Keratinocyte (primary cell): ENCODE data around the gene MYO15B. TPM values are rescaled to one million over a fixed set of nuclear protein-coding genes. Genes with fewer than 3 reads are reported as not detected.

ENCODE experiments used
- DNase-seq: peaks from one replicate; pipeline ENCODE4 v3.0.0-alpha.2; 2011; ENCODE audit warnings: low read depth, missing footprints, low spot score
- FAIRE-seq: peaks from 2 replicates; lab custom pipeline; 2011; peaks lifted over from hg19 to GRCh38; lab: Jason Lieb, UNC
- H2AFZ ChIP-seq: 2 replicates; pipeline ENCODE4 v1.6.0; 2012; ENCODE audit warnings: low read length, control low read depth, inconsistent platforms; ENCODE audit not compliant: control insufficient read depth
- H3K27ac ChIP-seq: 2 replicates; pipeline ENCODE4 v1.5.1; 2011; ENCODE audit warnings: low read length; ENCODE audit not compliant: control insufficient read depth, insufficient read depth
- H3K27me3 ChIP-seq: 3 replicates; pipeline ENCODE4 v1.6.0; 2011; ENCODE audit warnings: low read length; ENCODE audit not compliant: control insufficient read depth, insufficient read depth; ENCODE audit errors: extremely low read depth
- H3K36me3 ChIP-seq, 2 experiments: 2 replicates in 1 of 2; 3 replicates in 1 of 2; pipeline ENCODE4 v1.5.1; 2011; ENCODE audit warnings: low read length in 2 of 2, mild to moderate bottlenecking in 1 of 2; ENCODE audit not compliant: control insufficient read depth in 2 of 2, insufficient read depth in 2 of 2; ENCODE audit errors: extremely low read depth in 1 of 2
- H3K4me1 ChIP-seq: 3 replicates; pipeline ENCODE4 v1.5.1; 2011; ENCODE audit warnings: low read length; ENCODE audit not compliant: control insufficient read depth, insufficient read depth; ENCODE audit errors: extremely low read depth
- H3K4me2 ChIP-seq: 3 replicates; pipeline ENCODE4 v1.6.0; 2011; ENCODE audit warnings: low read depth, low read length; ENCODE audit not compliant: control insufficient read depth, insufficient read depth; ENCODE audit errors: extremely low read depth
- H3K4me3 ChIP-seq, 3 experiments: fragments of 200-600 bp in 1 of 3; sonication (generic) in 1 of 3; 2 replicates in 2 of 3; 3 replicates in 1 of 3; pipeline ENCODE4 v1.5.1; 2011 to 2016; ENCODE audit warnings: low read length in 3 of 3, mild to moderate bottlenecking in 3 of 3, control low read depth in 2 of 3, inconsistent platforms in 1 of 3, low read depth in 1 of 3, mixed read lengths in 1 of 3, mixed run types in 1 of 3, moderate library complexity in 1 of 3; ENCODE audit not compliant: control insufficient read depth in 2 of 3, insufficient read depth in 2 of 3; ENCODE audit errors: extremely low read depth in 1 of 3
- H3K79me2 ChIP-seq: 2 replicates; pipeline ENCODE4 v1.6.0; 2012; ENCODE audit warnings: low read length; ENCODE audit not compliant: control insufficient read depth, insufficient read depth
- H3K9ac ChIP-seq: 3 replicates; pipeline ENCODE4 v1.6.0; 2011; ENCODE audit warnings: low read length; ENCODE audit not compliant: control insufficient read depth, insufficient read depth; ENCODE audit errors: extremely low read depth
- H3K9me1 ChIP-seq: 3 replicates; pipeline ENCODE4 v1.6.0; 2011; ENCODE audit warnings: low read length; ENCODE audit not compliant: control insufficient read depth, insufficient read depth; ENCODE audit errors: extremely low read depth
- H3K9me3 ChIP-seq: 2 replicates; pipeline ENCODE4 v1.5.1; 2012; ENCODE audit warnings: low read depth, low read length; ENCODE audit not compliant: control insufficient read depth
- H4K20me1 ChIP-seq: 3 replicates; pipeline ENCODE4 v1.6.0; 2011; ENCODE audit warnings: low read length; ENCODE audit not compliant: control insufficient read depth, insufficient read depth; ENCODE audit errors: extremely low read depth
- CTCF ChIP-seq, 3 experiments: IDR thresholded peaks in 1 of 3; conservative IDR thresholded peaks in 1 of 3; optimal IDR thresholded peaks in 1 of 3; 2 replicates in 2 of 3; 3 replicates in 1 of 3; pipeline versions ENCODE3 to v1.5.1; 2011; ENCODE audit warnings: low read length in 3 of 3, mild to moderate bottlenecking in 3 of 3, moderate library complexity in 2 of 3, control low read depth in 1 of 3, inconsistent platforms in 1 of 3; ENCODE audit not compliant: insufficient read depth in 2 of 3; ENCODE audit errors: extremely low read depth in 1 of 3
- EZH2 ChIP-seq: IDR thresholded peaks from one replicate; pipeline ENCODE4 v1.6.1; 2012; ENCODE audit warnings: inconsistent platforms, mild to moderate bottlenecking, low read length, moderate library complexity
- dilution Hi-C: fragments of 300-500 bp; cut with MboI; formaldehyde crosslinking; loops from one replicate; pipeline ENCODE4 v1.7.0; 2020; ENCODE audit warnings: low sequenced_read_pairs; ENCODE audit not compliant: extremely low pct_ligation_motif_present
- polyA plus RNA-seq, 5 experiments: library from polyadenylated mRNA; depleted of rRNA in 3 of 5; stranded (reverse) in 3 of 5; stranded (forward) in 1 of 5; unstranded in 1 of 5; fragments of >200 nt; gene quantifications; 1 replicate in 1 of 5; 2 replicates in 3 of 5; 3 replicates in 1 of 5; pipeline versions ENCODE4 v1.2.1 to v1.2.3, GENCODE V29; 2011 to 2012; ENCODE audit warnings: missing spikeins in 2 of 5, low read depth in 1 of 5, low replicate concordance in 1 of 5

Gene MYO15B
- polyA plus RNA-seq, 1 donor (not counting 4 experiments of a cell fraction or from before 2014, with no cell fraction given), result 0.14 TPM

GRCh38 chr17:75571885-75572215 lies 15.8 kb upstream of the MYO15B start:
- Histone ChIP-seq H3K4me3 (no peak overlapping the region), H3K79me2 (no peaks in the 10 kb centered on the region), H3K9ac (no peak overlapping the region), H4K20me1 (no peaks in the 10 kb centered on the region), H3K9me1 (no peaks in the 10 kb centered on the region), H2AFZ (no peak overlapping the region), H3K9me3 (no peaks in the 10 kb centered on the region), H3K27ac (no peak overlapping the region), H3K36me3 (peaks cover 4 to 14% of the 10 kb centered on the region in 2 experiments), H3K4me2 (no peak overlapping the region), H3K4me1 (no peaks in the 10 kb centered on the region), H3K27me3 (no peaks in the 10 kb centered on the region)
- DNase-seq, result no peak
- TF ChIP-seq CTCF (optimal IDR thresholded peaks at IDR 0.05 in 1 of 3, IDR thresholded peaks at IDR 0.05 in 1 of 3, conservative IDR thresholded peaks at IDR 0.05 in 1 of 3; ENCODE audit: extremely low read depth in 1 of 3, insufficient read depth in 2 of 3, low read length in 3 of 3) (no peak), EZH2 (no peak)
- no peak for FAIRE-seq
- dilution Hi-C loops, result no loop called here

DNA sequence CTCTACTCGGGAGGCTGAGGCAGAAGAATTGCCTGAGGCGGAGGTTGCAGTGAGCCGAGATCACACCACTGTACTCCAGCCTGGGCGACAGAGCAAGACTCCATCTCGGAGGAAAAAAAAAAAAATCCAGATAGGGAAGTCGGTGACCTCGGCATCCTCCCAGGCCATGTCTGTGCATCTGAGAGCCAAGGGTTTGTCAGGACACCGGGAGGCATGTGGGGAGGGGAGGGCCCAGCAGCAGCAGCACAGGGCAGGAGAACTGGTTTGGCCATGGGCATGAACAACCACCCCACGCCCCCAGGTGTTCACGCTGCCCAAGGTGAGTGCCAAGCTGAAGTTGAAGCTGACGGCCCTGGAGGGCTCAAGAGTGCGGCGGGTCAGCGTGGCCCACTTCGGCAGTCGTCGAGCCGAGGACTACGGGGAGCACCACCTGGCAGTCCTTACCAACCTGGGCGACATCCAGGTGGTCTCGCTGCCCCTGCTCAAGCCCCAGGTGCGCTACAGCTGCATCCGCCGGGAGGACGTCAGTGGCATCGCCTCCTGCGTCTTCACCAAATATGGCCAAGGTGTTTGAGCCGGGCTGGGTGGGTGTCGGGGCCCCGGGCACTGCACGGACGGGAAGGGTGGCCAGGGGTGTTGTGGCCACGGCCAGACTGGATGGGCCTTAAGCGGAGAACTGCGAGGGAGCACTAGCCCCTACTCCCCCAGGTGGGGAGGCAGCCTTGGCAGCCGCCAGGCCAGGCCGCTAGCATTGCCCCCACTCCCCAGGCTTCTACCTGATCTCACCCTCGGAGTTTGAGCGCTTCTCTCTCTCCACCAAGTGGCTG lies 14.7 kb upstream of the MYO15B start:
- no peak overlapping the region for H3K4me3 ChIP-seq
- no peak overlapping the region for H3K9ac ChIP-seq
- H4K20me1 ChIP-seq, result no peaks in the 10 kb centered on the region
- DNase-seq (no peak), FAIRE-seq (no peak)
- no peaks in the 10 kb centered on the region for H3K79me2 ChIP-seq
- H3K4me2 ChIP-seq, result no peak overlapping the region
- H3K27ac ChIP-seq, result no peak overlapping the region
- H2AFZ ChIP-seq, result no peak overlapping the region
- H3K4me1 ChIP-seq, result no peaks in the 10 kb centered on the region
- no peaks in the 10 kb centered on the region for H3K9me3 ChIP-seq
- no peaks in the 10 kb centered on the region for H3K9me1 ChIP-seq
- no peak for TF ChIP-seq EZH2
- TF ChIP-seq CTCF (optimal IDR thresholded peaks at IDR 0.05 in 1 of 3, IDR thresholded peaks at IDR 0.05 in 1 of 3, conservative IDR thresholded peaks at IDR 0.05 in 1 of 3; ENCODE audit: extremely low read depth in 1 of 3, insufficient read depth in 2 of 3, low read length in 3 of 3), result no peak
- H3K36me3 ChIP-seq, result peaks cover 4 to 14% of the 10 kb centered on the region in 2 experiments
- no peaks in the 10 kb centered on the region for H3K27me3 ChIP-seq
- dilution Hi-C loops, result no loop called here
